Liver (tissue), 3 donors: ENCODE data around the gene HGFAC.

ENCODE experiments used
- EGR1 ChIP-seq, 2 donors: IDR thresholded peaks; 2 replicates each; pipeline ENCODE4 v1.6.1; 2016 to 2018; ENCODE audit warnings: antibody characterized with exemption in 2 of 2, low read depth in 2 of 2
- FOXA1 ChIP-seq: IDR thresholded peaks from 2 replicates; pipeline ENCODE4 v1.6.1; 2016; ENCODE audit warnings: antibody characterized with exemption
- GABPA ChIP-seq, 2 donors: IDR thresholded peaks in 1 of 2; conservative IDR thresholded peaks in 1 of 2; 2 replicates each; pipeline ENCODE4 v1.6.1; 2016; ENCODE audit warnings: antibody characterized with exemption in 2 of 2, mild to moderate bottlenecking in 1 of 2, moderate library complexity in 1 of 2
- JUND ChIP-seq, 2 donors: IDR thresholded peaks; 2 replicates each; pipeline ENCODE4 v1.6.1; 2016; ENCODE audit warnings: antibody characterized with exemption in 2 of 2
- RAD21 ChIP-seq, 2 donors: IDR thresholded peaks; 2 replicates each; pipeline ENCODE4 v1.6.1; 2016; ENCODE audit warnings: antibody characterized with exemption in 2 of 2, mild to moderate bottlenecking in 2 of 2
- SP1 ChIP-seq: IDR thresholded peaks from 2 replicates; pipeline ENCODE4 v1.6.1; 2018; ENCODE audit warnings: antibody characterized with exemption, mild to moderate bottlenecking
- TAF1 ChIP-seq: conservative IDR thresholded peaks from 2 replicates; pipeline ENCODE4 v1.6.1; 2016; ENCODE audit warnings: antibody characterized with exemption, mild to moderate bottlenecking
- YY1 ChIP-seq: IDR thresholded peaks from 2 replicates; pipeline ENCODE4 v1.6.1; 2016; ENCODE audit warnings: antibody characterized with exemption, mild to moderate bottlenecking
- TF ChIP-seq, protein P1 (sequence below): fragments of 150-350 bp; IDR thresholded peaks from 2 replicates; pipeline ENCODE4 v1.5.1; 2017; ENCODE audit warnings: improper control_type of control experiment, low read depth, low read length; ENCODE audit not compliant: missing input control
- TF ChIP-seq, protein P2 (sequence below): IDR thresholded peaks from 2 replicates; pipeline ENCODE4 v1.6.1; 2016; ENCODE audit warnings: antibody characterized with exemption
- TF ChIP-seq, protein P3 (sequence below): IDR thresholded peaks from 2 replicates; pipeline ENCODE4 v1.6.1; 2016; ENCODE audit warnings: antibody characterized with exemption
- TF ChIP-seq, protein P4 (sequence below): IDR thresholded peaks from 2 replicates; pipeline ENCODE4 v1.6.1; 2016; ENCODE audit warnings: antibody characterized with exemption
- TF ChIP-seq, protein P5 (sequence below): IDR thresholded peaks from 2 replicates; pipeline ENCODE4 v1.6.1; 2016; ENCODE audit warnings: antibody characterized with exemption, mild to moderate bottlenecking
- donor health status: healthy.
- donor health status: healthy.

DNA sequence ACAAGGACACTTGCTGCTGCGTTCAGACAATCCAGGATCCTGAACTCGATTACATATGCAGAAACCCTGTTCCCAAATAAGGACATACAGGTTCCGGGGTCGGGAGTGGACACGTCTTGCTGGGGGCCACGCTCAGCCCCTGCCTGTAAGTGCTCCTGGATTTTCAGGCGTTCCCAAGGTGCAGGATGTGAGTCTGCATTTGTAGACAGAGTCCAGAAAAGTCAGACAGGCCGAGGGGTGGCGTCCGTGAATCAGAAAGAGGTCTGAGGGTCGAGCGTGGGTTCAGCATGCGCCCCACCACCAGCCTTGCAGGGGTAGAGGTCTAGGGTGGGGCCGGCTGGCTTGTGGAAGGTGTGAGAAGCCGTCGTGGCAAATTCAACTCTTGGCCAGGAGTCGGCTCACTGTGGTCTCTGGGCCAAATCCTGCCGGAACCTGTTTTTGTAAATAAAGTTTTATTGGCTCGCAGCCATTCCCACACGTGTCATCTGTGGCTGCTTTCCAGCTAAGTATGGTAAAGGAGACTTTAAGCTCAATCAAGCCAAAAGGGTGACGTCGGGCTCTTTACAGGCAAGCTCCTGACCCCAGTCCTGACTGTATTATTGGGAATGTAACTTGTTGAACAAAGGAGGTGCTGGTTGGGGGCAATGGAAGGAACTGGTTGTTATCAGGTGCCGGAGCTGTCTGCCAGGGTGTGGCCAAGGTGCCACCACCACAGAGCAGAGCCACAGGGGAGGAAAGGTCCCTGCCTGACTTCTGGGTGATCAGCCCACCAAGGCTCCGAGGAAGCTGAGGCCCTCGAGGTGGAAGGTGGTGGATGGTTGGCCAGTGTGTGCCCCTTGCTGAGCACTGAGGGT lies 28.7 kb downstream of the HGFAC start:
- TF ChIP-seq, protein P1, sequence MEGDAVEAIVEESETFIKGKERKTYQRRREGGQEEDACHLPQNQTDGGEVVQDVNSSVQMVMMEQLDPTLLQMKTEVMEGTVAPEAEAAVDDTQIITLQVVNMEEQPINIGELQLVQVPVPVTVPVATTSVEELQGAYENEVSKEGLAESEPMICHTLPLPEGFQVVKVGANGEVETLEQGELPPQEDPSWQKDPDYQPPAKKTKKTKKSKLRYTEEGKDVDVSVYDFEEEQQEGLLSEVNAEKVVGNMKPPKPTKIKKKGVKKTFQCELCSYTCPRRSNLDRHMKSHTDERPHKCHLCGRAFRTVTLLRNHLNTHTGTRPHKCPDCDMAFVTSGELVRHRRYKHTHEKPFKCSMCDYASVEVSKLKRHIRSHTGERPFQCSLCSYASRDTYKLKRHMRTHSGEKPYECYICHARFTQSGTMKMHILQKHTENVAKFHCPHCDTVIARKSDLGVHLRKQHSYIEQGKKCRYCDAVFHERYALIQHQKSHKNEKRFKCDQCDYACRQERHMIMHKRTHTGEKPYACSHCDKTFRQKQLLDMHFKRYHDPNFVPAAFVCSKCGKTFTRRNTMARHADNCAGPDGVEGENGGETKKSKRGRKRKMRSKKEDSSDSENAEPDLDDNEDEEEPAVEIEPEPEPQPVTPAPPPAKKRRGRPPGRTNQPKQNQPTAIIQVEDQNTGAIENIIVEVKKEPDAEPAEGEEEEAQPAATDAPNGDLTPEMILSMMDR, result no peak
- TF ChIP-seq, protein P2, sequence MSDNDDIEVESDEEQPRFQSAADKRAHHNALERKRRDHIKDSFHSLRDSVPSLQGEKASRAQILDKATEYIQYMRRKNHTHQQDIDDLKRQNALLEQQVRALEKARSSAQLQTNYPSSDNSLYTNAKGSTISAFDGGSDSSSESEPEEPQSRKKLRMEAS, result no peak
- TF ChIP-seq YY1, result no peak
- TF ChIP-seq, protein P3, sequence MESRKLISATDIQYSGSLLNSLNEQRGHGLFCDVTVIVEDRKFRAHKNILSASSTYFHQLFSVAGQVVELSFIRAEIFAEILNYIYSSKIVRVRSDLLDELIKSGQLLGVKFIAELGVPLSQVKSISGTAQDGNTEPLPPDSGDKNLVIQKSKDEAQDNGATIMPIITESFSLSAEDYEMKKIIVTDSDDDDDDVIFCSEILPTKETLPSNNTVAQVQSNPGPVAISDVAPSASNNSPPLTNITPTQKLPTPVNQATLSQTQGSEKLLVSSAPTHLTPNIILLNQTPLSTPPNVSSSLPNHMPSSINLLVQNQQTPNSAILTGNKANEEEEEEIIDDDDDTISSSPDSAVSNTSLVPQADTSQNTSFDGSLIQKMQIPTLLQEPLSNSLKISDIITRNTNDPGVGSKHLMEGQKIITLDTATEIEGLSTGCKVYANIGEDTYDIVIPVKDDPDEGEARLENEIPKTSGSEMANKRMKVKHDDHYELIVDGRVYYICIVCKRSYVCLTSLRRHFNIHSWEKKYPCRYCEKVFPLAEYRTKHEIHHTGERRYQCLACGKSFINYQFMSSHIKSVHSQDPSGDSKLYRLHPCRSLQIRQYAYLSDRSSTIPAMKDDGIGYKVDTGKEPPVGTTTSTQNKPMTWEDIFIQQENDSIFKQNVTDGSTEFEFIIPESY, result no peak
- no peak for TF ChIP-seq GABPA (IDR thresholded peaks at IDR 0.05 in 1 of 2, conservative IDR thresholded peaks at IDR 0.05 in 1 of 2)
- TF ChIP-seq EGR1 (IDR thresholded peaks at IDR 0.05; ENCODE audit: low read depth in 2 of 2), result no peak
- TF ChIP-seq, protein P4, sequence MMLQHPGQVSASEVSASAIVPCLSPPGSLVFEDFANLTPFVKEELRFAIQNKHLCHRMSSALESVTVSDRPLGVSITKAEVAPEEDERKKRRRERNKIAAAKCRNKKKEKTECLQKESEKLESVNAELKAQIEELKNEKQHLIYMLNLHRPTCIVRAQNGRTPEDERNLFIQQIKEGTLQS, result no peak
- no peak for TF ChIP-seq SP1
- TF ChIP-seq, protein P5, sequence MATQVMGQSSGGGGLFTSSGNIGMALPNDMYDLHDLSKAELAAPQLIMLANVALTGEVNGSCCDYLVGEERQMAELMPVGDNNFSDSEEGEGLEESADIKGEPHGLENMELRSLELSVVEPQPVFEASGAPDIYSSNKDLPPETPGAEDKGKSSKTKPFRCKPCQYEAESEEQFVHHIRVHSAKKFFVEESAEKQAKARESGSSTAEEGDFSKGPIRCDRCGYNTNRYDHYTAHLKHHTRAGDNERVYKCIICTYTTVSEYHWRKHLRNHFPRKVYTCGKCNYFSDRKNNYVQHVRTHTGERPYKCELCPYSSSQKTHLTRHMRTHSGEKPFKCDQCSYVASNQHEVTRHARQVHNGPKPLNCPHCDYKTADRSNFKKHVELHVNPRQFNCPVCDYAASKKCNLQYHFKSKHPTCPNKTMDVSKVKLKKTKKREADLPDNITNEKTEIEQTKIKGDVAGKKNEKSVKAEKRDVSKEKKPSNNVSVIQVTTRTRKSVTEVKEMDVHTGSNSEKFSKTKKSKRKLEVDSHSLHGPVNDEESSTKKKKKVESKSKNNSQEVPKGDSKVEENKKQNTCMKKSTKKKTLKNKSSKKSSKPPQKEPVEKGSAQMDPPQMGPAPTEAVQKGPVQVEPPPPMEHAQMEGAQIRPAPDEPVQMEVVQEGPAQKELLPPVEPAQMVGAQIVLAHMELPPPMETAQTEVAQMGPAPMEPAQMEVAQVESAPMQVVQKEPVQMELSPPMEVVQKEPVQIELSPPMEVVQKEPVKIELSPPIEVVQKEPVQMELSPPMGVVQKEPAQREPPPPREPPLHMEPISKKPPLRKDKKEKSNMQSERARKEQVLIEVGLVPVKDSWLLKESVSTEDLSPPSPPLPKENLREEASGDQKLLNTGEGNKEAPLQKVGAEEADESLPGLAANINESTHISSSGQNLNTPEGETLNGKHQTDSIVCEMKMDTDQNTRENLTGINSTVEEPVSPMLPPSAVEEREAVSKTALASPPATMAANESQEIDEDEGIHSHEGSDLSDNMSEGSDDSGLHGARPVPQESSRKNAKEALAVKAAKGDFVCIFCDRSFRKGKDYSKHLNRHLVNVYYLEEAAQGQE, result no peak
- no peak for TF ChIP-seq RAD21 (IDR thresholded peaks at IDR 0.05)
- no peak for TF ChIP-seq TAF1
- TF ChIP-seq FOXA1, result no peak
- TF ChIP-seq JUND (IDR thresholded peaks at IDR 0.05), result no peak
